ENCODE results near the gene CCBE1.

CCBE1 gene

DNA sequence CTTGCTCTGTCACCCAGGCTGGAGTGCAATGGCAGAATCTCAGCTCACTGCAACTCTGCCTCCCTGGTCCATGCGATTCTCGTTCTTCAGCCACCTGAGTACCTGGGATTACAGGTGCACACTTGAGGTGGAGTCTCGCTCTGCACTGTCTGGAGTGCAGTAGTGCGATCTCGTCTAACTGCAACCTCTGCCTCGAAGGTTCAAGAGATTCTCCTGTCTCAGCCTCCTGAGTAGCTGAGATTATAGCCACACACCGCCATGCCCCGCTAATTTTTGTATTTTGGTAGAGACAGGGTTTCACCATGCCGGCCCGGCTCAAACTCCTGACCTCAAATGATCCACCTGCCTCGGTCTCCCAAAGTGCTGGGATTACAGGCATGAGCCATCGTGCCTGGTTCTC, 83.3 kb downstream of the CCBE1 start:
- TF ChIP-seq GATA3 (IDR thresholded peaks at IDR 0.05; ENCODE audit: low read depth, low read length) (no peak), GATA2 (IDR thresholded peaks at IDR 0.05; ENCODE audit: low read depth, low read length) (no peak)

DNA sequence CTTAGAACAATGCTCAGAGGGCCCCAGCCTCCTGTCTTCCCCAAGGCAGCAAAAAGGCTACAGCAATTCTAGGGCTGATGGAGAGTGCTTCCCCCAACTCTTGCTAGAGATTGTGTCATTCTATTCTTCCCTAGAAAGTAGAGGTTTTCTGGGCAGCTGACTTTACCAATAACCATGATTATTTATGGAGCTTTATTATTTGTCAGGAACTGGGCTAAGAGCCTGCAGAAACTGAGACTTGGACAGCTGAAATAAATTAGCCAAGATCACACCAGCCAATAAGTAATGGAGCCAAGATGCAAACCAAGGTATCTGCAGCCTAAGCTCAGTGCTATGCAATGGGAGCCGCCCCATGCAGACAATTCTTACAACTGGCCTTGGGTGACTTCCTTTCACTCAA, 84.8 kb downstream of the CCBE1 start:
- TF ChIP-seq GATA2 (IDR thresholded peaks at IDR 0.05; ENCODE audit: low read depth, low read length) = no peak
- TF ChIP-seq GATA3 (IDR thresholded peaks at IDR 0.05; ENCODE audit: low read depth, low read length) = no peak

DNA sequence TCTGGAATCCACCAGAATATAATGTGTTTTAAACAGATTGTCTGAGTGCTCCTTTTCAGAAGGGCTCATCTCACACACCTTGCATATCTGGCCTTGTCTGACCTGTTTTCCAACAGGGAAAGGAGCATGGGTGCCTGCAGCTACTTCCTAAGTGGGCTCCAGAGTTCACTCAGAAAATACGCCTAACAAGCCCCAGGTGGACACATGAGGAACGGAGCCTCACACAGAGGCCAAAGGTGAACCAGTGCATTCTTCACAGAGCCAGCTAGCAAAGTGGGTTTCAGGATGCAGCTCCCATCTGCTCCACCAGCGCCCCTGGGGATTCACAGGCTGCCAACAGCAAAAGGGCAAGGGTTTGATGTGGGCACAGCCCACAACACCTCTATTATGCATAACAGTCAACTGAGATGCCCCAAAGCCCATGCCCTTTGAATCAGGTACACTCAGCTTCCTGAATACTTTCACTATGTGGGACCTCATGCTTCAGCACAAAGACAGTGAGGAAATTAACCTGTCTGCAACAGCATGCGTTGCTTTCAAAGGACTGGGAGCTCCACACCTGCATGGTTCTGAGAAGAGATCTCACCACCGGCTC, 86.6 kb downstream of the CCBE1 start:
- TF ChIP-seq GATA3 (IDR thresholded peaks at IDR 0.05; ENCODE audit: low read depth, low read length) = no peak
- no peak for TF ChIP-seq GATA2 (IDR thresholded peaks at IDR 0.05; ENCODE audit: low read depth, low read length)

DNA sequence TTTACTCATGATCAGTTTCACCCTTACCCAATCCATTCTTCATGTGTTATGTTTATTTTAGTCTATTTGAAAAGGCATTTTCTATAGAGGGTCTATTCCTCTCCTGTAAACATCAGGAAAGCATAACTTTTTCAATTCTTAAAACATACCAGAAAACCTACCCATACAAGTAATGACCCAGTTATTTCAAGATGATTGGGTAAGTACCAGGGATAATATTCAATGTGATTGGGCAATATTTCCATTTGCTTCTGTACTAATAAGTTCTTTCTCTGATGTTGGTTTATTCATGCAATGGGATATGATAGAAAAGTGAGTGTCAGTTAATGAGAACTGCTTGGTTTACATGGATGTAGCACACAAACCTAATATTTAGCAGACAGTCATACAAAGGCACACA, 87.6 kb downstream of the CCBE1 start:
- TF ChIP-seq GATA2 (IDR thresholded peaks at IDR 0.05; ENCODE audit: low read depth, low read length) = no peak
- no peak for TF ChIP-seq GATA3 (IDR thresholded peaks at IDR 0.05; ENCODE audit: low read depth, low read length)

DNA sequence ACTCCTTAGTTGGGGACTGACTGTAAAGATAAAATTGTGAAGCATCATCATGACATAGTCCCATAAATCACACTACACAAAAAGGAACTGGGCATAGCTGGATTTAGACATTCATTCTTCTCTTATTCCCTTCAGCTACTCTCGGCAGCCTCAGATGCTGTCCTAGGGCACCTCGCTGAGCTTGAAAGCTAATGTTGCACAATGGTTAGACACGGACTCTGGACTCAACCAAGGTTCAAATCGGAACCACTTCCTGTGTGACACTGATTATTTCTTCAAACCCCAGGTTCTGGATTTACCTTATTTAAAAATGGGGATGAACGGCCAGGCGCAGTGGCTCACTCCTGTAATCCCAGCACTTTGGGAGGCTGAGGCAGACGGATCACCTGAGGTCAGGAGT, 89.8 kb downstream of the CCBE1 start:
- TF ChIP-seq GATA3 (IDR thresholded peaks at IDR 0.05; ENCODE audit: low read depth, low read length) = no peak
- TF ChIP-seq GATA2 (IDR thresholded peaks at IDR 0.05; ENCODE audit: low read depth, low read length) = no peak

DNA sequence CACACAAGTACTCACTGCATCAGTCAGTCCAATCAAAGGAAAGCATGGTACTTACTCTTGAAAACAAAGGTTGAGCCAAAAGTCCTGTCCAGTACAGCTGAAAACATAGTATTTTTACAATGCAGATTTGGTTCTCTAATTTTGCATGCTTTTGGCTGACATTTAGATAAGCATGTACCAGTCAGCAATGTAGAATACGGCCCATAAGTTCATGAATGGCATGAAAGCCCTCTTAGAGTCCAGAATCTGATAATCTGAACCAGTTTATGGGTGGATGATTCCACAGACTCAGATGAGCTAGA, 90.2 kb downstream of the CCBE1 start:
- TF ChIP-seq GATA2 (IDR thresholded peaks at IDR 0.05; ENCODE audit: low read depth, low read length) = no peak
- no peak for TF ChIP-seq GATA3 (IDR thresholded peaks at IDR 0.05; ENCODE audit: low read depth, low read length)

DNA sequence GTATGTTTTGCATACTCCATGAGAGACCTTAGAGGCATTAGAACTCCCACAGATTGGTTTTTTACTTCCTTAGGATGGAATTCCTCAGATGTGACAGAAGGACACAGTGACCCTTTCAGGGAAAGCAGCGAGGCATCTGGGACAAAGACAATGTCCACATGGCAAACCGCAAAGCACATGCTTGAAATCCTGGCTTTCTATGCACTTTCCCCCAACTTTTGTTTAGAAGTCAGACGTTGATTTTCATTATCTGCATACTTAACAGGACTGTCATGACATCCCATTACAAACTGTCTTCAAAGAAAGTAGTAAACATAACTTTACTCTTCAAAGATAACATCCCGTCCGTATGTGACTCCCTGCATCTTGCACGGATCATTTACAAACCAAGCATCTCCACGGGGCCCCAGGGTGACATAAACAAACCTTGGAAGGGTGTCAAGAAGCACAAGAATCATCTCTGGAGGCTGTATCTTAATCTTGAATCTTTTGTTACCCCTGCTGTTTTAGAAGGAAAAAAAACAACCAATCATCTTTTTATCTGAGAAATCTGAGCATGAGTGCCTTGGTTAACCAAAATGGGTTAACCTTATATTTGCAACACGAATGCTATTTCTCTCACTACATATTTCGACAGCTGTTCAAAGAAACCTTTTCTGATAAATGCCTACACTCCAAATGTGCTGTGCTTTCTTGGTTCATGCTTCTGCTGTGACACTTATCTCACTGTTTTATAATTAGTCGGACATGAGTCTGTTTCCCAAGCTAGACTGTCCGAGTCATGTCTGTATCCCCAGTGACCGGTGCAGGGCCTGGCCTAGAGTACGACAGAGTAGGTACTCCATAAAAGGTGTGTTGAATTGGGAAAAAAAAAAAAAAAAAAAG, 90.8 kb downstream of the CCBE1 start:
- no peak for TF ChIP-seq GATA2 (IDR thresholded peaks at IDR 0.05; ENCODE audit: low read depth, low read length)
- no peak for TF ChIP-seq GATA3 (IDR thresholded peaks at IDR 0.05; ENCODE audit: low read depth, low read length)

DNA sequence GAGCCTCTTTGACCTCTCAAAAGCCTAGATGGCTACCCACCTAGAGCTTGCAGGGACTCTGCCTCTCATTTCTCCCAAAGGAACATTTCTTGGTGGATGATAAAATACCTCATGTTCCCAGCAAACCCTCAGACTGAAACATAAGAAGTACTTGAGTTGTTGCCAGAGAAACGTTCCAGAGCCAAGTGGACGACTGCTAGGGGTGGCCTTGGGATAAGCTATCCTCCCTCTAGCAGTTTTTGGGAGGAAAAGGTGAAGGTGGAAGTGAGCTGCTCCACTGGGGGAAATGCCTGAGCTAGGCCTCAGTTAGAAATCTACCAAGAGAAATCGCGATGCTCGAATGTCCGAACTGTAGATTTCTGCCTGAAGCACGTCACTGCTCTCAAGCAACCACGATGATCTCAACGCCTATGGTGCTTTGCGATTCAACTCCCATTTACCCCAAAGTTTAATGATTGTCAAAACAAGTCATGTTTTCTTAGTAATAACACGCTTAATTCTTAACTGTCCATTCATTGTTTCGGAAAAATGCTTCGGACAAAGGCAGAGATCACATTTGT, 91.5 kb downstream of the CCBE1 start:
- no peak for TF ChIP-seq GATA3 (IDR thresholded peaks at IDR 0.05; ENCODE audit: low read depth, low read length)

DNA sequence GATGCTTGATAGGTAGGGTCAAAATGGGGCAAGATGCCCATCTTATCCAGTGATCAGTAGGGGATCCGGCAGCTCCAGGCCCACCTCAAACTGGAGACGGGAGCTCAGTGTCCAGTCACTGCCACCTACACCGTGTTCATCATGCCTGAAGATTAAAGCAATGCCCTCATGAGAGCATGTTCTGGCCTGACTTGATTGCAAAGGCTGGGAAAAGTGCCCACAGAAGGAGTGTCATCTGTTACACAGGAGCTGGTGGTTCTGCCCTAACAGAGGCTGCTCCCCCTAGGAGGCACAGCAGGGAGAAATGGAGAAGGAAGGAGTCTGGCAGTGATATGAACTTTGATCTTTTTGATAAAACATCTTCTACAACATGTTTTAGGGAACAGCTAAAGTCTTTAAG, 92.3 kb downstream of the CCBE1 start:
- TF ChIP-seq GATA3 (IDR thresholded peaks at IDR 0.05; ENCODE audit: low read depth, low read length) (no peak), GATA2 (IDR thresholded peaks at IDR 0.05; ENCODE audit: low read depth, low read length) (no peak)

DNA sequence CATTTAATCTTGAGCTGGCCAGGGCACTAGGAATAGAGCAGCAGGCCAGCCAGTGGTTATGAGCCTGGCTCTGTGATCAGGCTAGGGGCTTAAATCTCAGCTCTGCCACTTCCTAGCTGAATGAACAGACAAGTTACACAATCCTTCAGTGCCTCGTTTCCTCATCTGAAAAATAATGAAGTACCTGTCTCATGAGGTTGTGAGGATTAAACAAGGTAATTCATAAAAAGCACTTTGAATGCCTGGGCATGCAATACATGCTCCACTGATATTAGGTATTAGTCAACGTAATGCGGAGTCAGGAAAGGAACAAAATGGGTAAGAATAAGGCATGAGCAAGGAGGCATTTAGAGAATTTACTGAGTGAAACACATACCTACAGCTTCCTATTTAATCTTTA, 100.2 kb downstream of the CCBE1 start:
- TF ChIP-seq GATA3 (IDR thresholded peaks at IDR 0.05; ENCODE audit: low read depth, low read length) (no peak), GATA2 (IDR thresholded peaks at IDR 0.05; ENCODE audit: low read depth, low read length) (no peak)

DNA sequence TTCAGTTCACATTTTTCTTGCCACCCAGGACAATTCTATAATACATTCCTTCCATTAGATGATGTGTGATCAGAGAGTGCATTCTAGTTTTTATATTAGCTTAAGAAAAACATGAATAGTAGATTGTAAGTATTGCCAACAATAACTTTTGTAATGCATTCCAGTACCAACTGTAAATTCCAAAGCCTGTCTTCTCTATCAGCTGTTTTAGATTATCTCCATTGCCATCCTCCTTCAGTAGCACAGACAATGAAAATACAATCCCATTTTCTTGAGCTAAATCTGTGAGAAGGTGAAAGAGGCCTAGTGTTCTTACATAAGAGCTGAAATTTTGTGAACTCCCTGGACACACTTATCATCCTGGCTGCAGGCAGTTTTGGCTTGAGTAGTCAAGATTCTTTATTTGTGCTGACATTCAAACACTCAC, 103.9 kb downstream of the CCBE1 start:
- TF ChIP-seq GATA2 (IDR thresholded peaks at IDR 0.05; ENCODE audit: low read depth, low read length) (no peak), GATA3 (IDR thresholded peaks at IDR 0.05; ENCODE audit: low read depth, low read length) (no peak)

DNA sequence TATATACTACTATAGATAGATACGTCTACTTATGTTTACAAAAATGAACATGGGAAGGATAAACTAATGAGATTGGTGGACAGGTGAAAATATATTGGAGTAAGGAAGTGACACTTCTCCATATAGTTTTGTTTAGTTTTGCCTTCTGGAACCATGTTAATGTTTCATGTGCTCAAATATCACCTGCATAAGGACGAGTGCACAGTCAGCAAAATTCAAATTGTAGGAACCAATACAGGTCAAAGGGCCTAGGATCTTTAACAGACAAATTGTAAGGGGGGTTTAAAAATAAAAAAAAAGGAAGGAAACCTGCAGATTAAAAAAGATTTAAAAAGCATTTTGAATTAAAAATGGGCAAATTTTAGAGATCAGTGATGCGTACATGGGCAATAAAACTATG, 104.6 kb downstream of the CCBE1 start:
- TF ChIP-seq GATA2 (IDR thresholded peaks at IDR 0.05; ENCODE audit: low read depth, low read length) (no peak), GATA3 (IDR thresholded peaks at IDR 0.05; ENCODE audit: low read depth, low read length) (no peak)

DNA sequence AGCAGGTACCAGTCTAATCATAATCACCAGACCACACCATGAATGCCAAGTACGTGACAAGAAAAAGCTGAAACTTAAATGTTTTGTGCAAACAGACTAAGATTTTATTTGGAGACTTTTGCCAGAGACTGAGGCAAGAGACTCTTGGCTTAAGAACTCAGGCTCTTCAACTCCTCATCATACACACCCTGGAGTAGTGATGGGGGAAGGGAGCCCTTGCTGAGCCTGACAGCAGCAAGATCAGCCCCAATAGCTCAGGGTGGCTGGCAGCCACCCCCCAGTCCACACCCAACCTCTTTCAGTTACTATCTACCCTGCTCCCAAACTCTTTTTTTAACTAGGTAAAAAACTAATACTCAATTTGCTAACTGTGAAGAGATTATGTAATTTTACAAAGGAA, 114.8 kb downstream of the CCBE1 start:
- no peak for TF ChIP-seq GATA3 (IDR thresholded peaks at IDR 0.05; ENCODE audit: low read depth, low read length)
- TF ChIP-seq GATA2 (IDR thresholded peaks at IDR 0.05; ENCODE audit: low read depth, low read length) = no peak

DNA sequence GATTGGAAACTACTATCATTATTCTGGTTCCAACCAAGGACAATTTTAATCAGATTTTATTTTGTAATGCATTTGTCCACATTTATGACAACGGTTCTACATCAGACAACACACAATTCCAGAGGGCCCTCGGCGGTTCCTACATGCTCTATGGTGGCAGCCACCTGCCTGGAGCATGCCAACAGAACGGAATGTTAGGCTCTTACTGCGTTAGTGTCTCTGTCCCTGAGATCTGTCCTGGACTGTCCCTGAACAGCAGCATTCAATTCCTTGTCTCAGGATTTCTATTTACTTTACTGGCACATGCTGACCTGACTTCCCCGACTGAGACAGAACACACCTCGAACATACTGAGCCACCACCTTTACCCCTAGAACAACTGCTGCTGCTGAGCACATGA, 117.7 kb downstream of the CCBE1 start:
- TF ChIP-seq GATA3 (IDR thresholded peaks at IDR 0.05; ENCODE audit: low read depth, low read length) (no peak), GATA2 (IDR thresholded peaks at IDR 0.05; ENCODE audit: low read depth, low read length) (no peak)

DNA sequence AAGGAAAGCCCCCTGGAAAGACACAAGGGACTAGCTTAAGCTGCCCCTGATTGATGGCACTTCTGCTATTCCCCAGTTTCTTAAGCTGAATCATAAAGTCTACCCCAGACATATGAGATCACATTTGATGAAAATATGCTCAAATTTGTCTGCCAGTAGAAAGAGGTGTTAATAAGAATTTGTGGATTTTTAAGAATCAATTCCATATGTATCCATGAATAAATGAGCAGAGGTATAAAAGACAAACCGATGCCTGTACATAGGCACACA, 119.9 kb downstream of the CCBE1 start:
- TF ChIP-seq GATA2 (IDR thresholded peaks at IDR 0.05; ENCODE audit: low read depth, low read length) = no peak
- TF ChIP-seq GATA3 (IDR thresholded peaks at IDR 0.05; ENCODE audit: low read depth, low read length) = no peak
